Epidermal melanocyte (primary cell): ENCODE data around the gene TRH.

Experiments used
- DNase-seq: peaks from one replicate; pipeline ENCODE4 v3.0.0; 2011; ENCODE audit warnings: low spot score; ENCODE audit not compliant: insufficient read length

TRH gene, protein sequence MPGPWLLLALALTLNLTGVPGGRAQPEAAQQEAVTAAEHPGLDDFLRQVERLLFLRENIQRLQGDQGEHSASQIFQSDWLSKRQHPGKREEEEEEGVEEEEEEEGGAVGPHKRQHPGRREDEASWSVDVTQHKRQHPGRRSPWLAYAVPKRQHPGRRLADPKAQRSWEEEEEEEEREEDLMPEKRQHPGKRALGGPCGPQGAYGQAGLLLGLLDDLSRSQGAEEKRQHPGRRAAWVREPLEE

DNA sequence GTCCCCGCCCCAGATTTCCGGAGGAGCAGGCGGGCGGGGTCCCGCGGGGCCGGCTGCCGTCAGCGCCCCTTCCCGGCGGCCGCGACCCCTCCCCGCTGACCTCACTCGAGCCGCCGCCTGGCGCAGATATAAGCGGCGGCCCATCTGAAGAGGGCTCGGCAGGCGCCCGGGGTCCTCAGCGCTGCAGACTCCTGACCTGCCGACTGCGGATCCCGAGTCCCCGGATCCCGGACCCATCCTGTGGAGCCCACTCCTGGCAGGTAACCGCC is at the start of gene TRH:
TRH (plus strand) TSS at position 157 of the 269 bp plus-strand sequence. CDS start 1,097 bp downstream, outside the sequence.
- DNase-seq, result no peak

- no peak for DNase-seq
Measured at GRCh38 chr3:129927072-129927471, 47.4 kb upstream of the TRH start.

DNA sequence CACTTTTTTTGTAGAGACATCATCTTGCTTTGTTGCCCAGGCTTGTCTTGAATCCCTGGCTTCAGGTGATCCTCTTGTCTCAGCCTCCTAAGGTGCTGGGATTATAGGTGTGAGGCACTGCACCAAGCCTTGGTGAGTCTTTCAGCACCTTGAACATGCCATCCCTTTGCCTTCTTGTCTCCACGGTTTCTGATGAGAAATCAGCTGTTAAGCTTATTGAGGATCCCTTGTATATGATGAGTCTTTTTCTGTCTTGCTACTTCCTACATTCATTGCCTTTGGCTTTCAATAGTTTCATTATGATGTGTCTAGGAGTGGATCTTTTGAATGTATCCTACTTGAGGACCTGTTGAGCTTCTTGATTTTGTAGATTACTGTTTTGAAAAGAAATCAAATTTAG is 45.1 kb upstream of the TRH start:
- no peak for DNase-seq

DNA sequence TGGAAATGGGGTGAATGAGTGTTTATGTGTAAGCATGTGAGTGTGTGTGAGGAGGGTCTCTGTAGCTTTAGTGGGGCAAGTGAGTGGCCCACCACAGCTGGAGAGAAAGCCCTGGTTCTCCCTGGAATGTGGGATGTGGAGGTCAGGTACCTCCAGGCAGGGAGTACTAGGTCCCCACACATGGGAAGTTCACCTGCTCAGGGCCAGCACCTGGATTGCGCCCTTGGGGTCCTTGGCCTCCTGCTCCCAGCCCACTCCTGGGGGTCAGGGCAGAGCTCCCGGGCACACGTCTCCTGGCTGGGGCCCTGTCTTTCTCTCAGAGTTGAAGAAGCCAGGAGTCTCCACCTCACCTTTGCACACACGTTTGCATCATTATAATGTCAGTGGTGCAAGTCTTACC is 41.0 kb upstream of the TRH start:
- no peak for DNase-seq

DNA sequence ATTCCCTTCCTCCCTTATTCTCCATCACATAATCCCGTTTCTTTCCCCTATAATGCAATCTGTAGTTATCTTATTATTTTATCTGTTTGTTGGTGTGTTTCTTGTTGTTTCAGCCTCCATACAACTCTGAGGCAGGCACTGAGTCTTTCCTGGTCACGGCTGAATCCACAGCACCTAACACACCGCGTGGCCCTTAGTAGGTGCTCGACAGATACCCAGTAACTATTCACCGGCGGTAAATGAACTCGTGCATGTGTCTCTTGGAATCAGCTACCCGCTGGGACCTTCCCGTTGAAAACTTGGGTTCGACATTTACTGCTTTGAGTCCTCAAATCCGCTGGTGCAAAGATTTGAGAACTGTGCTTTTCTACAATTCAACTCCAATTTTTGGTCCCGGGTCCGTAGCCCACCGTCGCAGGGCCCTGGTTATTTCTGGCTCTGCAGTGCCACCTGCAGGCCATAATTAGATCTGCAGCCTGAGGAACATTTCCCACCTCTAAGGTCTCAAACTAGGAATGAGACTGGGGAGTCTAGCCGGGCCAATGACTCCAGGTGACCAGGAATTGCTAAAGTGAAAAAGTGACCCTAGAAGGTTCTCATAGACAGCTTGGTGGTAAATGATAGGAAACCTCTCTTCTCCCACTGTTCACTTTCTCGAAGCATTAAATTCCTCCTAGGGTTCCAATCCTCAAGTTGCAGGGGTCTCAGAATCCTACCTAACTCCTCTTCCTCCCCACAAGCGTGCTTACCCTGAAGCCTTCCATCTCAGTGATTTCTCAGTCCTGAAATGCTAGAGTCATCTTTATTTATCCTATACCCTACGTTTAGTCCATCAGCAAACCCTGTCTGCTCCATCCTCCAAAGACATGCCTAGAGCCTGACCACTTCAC is 40.0 kb upstream of the TRH start:
- DNase-seq, result no peak

- DNase-seq, result no peak
Measured at GRCh38 chr3:129936757-129937156, 37.8 kb upstream of the TRH start.

DNA sequence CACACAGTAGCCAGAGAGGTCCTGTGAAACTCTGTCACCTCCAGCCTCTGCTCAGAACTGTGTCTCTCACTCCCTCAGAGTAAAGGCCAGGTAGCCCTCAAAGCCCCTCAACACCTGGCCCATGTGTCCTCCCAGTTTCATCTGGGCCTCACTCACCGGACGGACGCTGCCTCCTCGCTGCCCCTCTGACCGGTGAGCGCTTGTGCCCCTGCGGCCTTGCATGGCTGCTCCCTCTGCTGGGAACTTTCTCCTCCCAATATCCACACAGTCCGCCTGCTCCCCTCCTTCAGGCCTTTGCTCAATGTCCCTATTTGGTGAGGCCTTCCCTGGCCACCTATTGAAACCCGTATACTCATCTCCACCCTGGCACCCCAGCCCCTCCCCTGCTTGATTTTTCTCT is 36.8 kb upstream of the TRH start:
- DNase-seq, result no peak

GRCh38 chr3:129938140-129938930 is 36.2 kb upstream of the TRH start:
- DNase-seq, result no peak

- DNase-seq, result no peak
Measured at GRCh38 chr3:129940086-129940485, 34.4 kb upstream of the TRH start.

- peak; percentile 86 for DNase-seq
Measured at GRCh38 chr3:129942296-129942695, 32.2 kb upstream of the TRH start.

GRCh38 chr3:129943020-129943419 is 31.5 kb upstream of the TRH start:
- no peak for DNase-seq

- DNase-seq, result no peak
Measured at GRCh38 chr3:129944709-129945108, 29.8 kb upstream of the TRH start.

- no peak for DNase-seq
Measured at GRCh38 chr3:129947538-129948240, 26.8 kb upstream of the TRH start.

GRCh38 chr3:129950318-129951046 is 24.0 kb upstream of the TRH start:
- DNase-seq, result no peak

DNA sequence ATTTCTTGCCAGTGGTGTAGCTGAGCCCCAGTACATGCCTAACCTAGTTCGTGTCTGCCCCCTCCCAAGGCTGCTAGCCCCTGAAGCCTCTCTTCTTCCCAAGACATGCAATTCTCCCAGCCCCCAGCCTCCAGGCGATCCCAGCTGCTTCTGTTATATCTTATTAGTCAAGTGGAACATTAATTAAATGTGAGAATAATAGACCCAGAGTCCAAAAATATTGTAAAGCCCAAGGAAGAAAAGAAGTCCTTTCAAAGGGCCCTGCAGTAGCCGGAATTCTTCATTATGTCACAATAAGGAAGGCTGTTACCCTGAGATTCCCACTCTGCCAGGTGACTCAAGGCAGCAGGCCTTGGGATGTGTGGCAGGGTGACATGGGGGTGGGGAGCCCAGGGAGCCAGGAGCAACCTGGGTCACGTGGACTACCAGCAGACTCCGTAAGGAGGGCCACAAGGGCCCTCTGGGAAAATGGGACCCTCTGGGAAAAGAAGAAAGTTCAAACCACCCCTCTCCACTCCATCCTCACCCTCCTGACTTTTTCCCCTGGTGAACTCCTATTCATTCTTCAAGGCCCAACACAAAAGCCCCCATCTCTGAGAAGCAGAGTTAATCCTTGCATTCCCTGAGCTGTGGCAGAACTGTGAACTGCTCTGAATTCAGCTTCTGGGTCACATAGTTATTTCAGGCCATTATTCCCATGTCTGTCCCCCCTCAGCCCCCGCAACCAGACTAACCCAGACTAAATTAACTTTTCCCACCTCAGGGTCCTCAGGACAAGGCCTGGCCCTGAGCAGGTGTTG is 21.8 kb upstream of the TRH start:
- DNase-seq, result no peak

DNA sequence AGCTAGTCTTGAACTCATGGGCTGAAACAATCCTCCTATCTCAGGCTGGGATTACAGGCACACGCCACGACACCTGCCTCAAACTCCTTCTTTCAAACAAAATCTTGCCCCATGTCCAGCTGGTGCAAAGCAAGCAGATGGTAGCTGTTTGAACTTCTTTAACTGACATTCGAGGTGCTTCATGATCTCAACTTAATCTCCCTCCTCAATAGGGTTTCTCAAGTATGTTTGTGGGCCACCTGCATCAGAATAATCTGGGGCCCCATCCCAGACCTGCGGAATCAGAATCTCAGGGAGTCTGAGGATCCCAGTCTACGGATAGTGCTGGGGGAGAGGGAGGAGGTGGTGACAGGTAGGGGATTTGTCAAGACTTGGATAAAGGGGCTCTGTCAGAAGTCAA is 20.9 kb upstream of the TRH start:
- no peak for DNase-seq

GRCh38 chr3:129954514-129954913 is 20.0 kb upstream of the TRH start:
- DNase-seq, result no peak

GRCh38 chr3:129956936-129957335 is 17.6 kb upstream of the TRH start:
- DNase-seq, result no peak

DNA sequence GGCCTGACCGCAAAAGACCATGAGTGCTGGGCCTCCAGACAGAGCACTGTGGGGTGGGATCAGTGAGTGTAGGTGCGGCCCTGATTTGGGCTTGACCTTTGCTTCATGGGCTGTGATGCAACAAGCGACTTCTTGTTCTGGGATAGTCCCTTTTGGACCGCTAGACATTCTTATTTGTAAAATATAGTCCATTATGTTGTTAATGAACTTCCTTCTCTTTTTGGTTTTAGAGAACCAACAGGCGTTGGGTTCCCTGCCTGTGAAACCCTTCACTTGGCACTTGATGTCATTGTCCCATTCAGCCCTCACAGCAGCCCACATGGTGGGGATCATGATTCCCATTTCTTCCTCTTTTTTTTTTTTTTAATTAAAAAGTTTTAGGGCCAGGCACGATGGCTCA is 15.8 kb upstream of the TRH start:
- no peak for DNase-seq

- no peak for DNase-seq
Measured at GRCh38 chr3:129961141-129961541, 13.4 kb upstream of the TRH start.
